ENCODE results near the gene DPP8.

- TF ChIP-seq CTCF (IDR thresholded peaks at IDR 0.05 in 2 of 3, conservative IDR thresholded peaks at IDR 0.05 in 1 of 3; ENCODE audit: borderline replicate concordance in 1 of 3, insufficient read depth in 1 of 3, low read depth in 2 of 3, low read length in 2 of 3) = no peak
- TF ChIP-seq EZH2phosphoT487 (IDR thresholded peaks at IDR 0.05; ENCODE audit: borderline replicate concordance) = no peak
- TF ChIP-seq POLR2A (IDR thresholded peaks at IDR 0.05; ENCODE audit: borderline replicate concordance, extremely low read depth, insufficient read depth, insufficient read length) = no peak
- no peak for TF ChIP-seq REST (IDR thresholded peaks at IDR 0.05; ENCODE audit: low read depth)
- TF ChIP-seq MAX (IDR thresholded peaks at IDR 0.05) = no peak
- no peak for TF ChIP-seq EZH2 (IDR thresholded peaks at IDR 0.05)
- TF ChIP-seq RAD21 (IDR thresholded peaks at IDR 0.05; ENCODE audit: low read depth) = no peak
- no peak for TF ChIP-seq ZNF274 (IDR thresholded peaks at IDR 0.05; ENCODE audit: low read depth, low read length)
- no peak for TF ChIP-seq POLR2AphosphoS5 (IDR thresholded peaks at IDR 0.05; ENCODE audit: low read depth, low read length)
- TF ChIP-seq ELF1 (IDR thresholded peaks at IDR 0.05; ENCODE audit: borderline replicate concordance, low read depth) = no peak
- no peak for TF ChIP-seq ATF3 (IDR thresholded peaks at IDR 0.05)
- no peak for TF ChIP-seq TCF7L2 (IDR thresholded peaks at IDR 0.05; ENCODE audit: borderline replicate concordance, extremely low read depth, insufficient read depth, insufficient read length)
- TF ChIP-seq SP1 (IDR thresholded peaks at IDR 0.05; ENCODE audit: low read depth) = no peak
- no peak for TF ChIP-seq ZFX (IDR thresholded peaks at IDR 0.05)
These were observed 1.3 kb upstream of the DPP8 start for GRCh38 chr15:65518633-65519285.

Measured in HCT116 (cell line).